ENCODE measurements around the gene TMSB4X.
"Not testable (repeated sequence)": the region's sequence is repeated elsewhere in the genome, so short reads cannot be mapped to it uniquely, and the experiment has no call there.

The TMSB4X gene

GRCh38 chrX:12976819-12977732 is 2.2 kb downstream of the TMSB4X start:
- DNase-seq (ENCODE audit: low read depth in 2 of 2), result not testable (repeated sequence)

- DNase-seq (ENCODE audit: low read depth in 2 of 2), result no peak
These were observed 2.9 kb downstream of the TMSB4X start for GRCh38 chrX:12977761-12978204.

GRCh38 chrX:12978205-12979025 is 3.5 kb downstream of the TMSB4X start:
- DNase-seq (ENCODE audit: low read depth in 2 of 2), result peak; percentile 57 to 60

- no peak for DNase-seq (ENCODE audit: low read depth in 2 of 2)
These were observed 4.2 kb downstream of the TMSB4X start for GRCh38 chrX:12979026-12979607.

GRCh38 chrX:12979616-12980015 is 4.7 kb downstream of the TMSB4X start:
- DNase-seq (ENCODE audit: low read depth in 2 of 2), result no peak

- not testable (repeated sequence) for DNase-seq (ENCODE audit: low read depth in 2 of 2)
These were observed 5.1 kb downstream of the TMSB4X start for GRCh38 chrX:12980039-12980438.

GRCh38 chrX:12981880-12982279 is 7.0 kb downstream of the TMSB4X start:
- DNase-seq (ENCODE audit: low read depth in 2 of 2), result no peak

- no peak for DNase-seq (ENCODE audit: low read depth in 2 of 2)
These were observed 9.9 kb downstream of the TMSB4X start for GRCh38 chrX:12984603-12985319.

GRCh38 chrX:12985331-12985730 is 10.4 kb downstream of the TMSB4X start:
- no peak for DNase-seq (ENCODE audit: low read depth in 2 of 2)

GRCh38 chrX:12986164-12986779 is 11.4 kb downstream of the TMSB4X start:
- DNase-seq (ENCODE audit: low read depth in 2 of 2), result no peak

GRCh38 chrX:12986886-12987285 is 12.0 kb downstream of the TMSB4X start:
- no peak for DNase-seq (ENCODE audit: low read depth in 2 of 2)

GRCh38 chrX:12987340-12987739 is 12.4 kb downstream of the TMSB4X start:
- no peak for DNase-seq (ENCODE audit: low read depth in 2 of 2)

- DNase-seq (ENCODE audit: low read depth in 2 of 2), result no peak
These were observed 13.1 kb downstream of the TMSB4X start for GRCh38 chrX:12987900-12988594.

- no peak for DNase-seq (ENCODE audit: low read depth in 2 of 2)
These were observed 13.9 kb downstream of the TMSB4X start for GRCh38 chrX:12988797-12989196.

GRCh38 chrX:12989461-12989860 is 14.6 kb downstream of the TMSB4X start:
- no peak for DNase-seq (ENCODE audit: low read depth in 2 of 2)

- no peak for DNase-seq (ENCODE audit: low read depth in 2 of 2)
These were observed 16.7 kb downstream of the TMSB4X start for GRCh38 chrX:12991575-12991974.

- no peak for DNase-seq (ENCODE audit: low read depth in 2 of 2)
These were observed 17.7 kb downstream of the TMSB4X start for GRCh38 chrX:12992544-12993118.

- DNase-seq (ENCODE audit: low read depth in 2 of 2), result no peak
These were observed 18.9 kb downstream of the TMSB4X start for GRCh38 chrX:12993826-12994225.

GRCh38 chrX:12994321-12994720 is 19.4 kb downstream of the TMSB4X start:
- no peak for DNase-seq (ENCODE audit: low read depth in 2 of 2)

- no peak for DNase-seq (ENCODE audit: low read depth in 2 of 2)
These were observed 22.1 kb downstream of the TMSB4X start for GRCh38 chrX:12996934-12997435.

Measured in stimulated activated CD8-positive, alpha-beta memory T cell treated with anti-CD3 and anti-CD28 coated beads, Interleukin-7, amount 100 ng/mL, for 4 hours (primary cell).